NCI-H2227 (cell line): ENCODE results near the gene TTC21A.

Source experiments
- DNase-seq: peaks from one replicate; lab custom pipeline; 2025; ENCODE audit not compliant: unreplicated experiment; lab: John Stamatoyannopoulos, UW

TTC21A gene

GRCh38 chr3:39097716-39098472, 9.6 kb upstream of the TTC21A start:
- DNase-seq: no peak

- no peak for DNase-seq
These were observed 8.9 kb upstream of the TTC21A start for GRCh38 chr3:39098473-39099000.

DNA sequence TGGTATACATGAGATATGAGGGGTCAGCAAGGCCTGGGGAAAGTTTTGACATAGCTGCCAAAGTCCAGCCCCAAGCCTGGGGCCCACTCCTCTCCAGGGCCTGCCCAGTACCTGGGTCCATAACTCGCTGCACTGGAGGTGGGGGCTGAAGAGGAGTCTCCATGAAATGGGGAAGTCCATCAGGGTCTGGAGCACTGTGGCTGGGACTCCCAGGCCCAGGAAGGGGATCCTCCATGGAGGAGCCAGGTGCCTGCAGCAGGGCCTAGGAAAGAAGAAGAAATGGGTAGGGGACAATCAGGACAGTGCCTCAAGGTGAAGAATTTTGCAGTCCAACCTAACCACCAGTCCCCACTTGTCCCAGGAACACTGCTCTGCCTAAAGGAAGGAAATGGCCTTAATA, 8.2 kb upstream of the TTC21A start:
- DNase-seq: no peak

- DNase-seq: no peak
These were observed 7.6 kb upstream of the TTC21A start for GRCh38 chr3:39099738-39100499.

GRCh38 chr3:39100500-39100886, 7.0 kb upstream of the TTC21A start:
- no peak for DNase-seq

GRCh38 chr3:39101022-39101689, 6.3 kb upstream of the TTC21A start:
- DNase-seq: peak; percentile 2

DNA sequence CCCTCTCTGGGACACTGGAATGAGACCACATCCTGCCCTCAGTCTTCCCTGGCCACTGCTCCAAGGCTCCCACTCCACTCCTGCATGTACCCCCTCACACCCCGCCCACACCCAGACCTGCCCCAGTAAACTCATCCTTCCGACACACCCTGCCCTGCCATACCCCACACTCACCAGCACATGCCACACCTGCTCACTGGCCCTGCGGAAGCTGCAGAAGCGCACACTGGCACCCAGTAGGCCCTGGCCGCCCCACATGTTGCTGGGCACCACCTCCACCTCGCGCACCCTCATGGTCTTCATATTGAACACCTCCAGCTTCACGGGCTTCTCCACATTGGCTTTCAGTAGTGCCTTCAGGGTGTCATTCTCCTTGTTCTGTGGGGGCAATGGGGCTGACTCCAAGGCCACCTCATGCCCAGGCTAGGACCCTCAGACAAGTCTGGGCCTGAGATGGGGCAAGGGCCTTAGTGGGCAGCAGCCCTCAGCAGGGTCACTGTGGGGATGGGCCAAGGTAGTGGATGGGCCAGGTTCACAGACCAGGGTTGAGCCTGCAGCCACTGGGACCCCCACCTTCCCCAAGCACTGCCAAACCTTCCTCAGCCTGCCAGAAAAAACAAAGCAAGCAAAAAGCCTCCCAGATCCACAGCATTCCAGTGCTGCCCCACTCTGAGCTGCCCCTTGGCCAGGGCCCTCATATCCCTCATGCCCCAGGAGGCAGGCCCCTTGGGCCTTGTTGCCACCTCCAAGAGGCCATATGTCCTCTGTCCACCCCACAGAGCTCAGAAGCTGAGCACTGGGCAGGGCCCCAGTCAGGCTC, 4.8 kb upstream of the TTC21A start:
- DNase-seq: no peak

- DNase-seq: no peak
These were observed 4.2 kb upstream of the TTC21A start for GRCh38 chr3:39103324-39103693.

DNA sequence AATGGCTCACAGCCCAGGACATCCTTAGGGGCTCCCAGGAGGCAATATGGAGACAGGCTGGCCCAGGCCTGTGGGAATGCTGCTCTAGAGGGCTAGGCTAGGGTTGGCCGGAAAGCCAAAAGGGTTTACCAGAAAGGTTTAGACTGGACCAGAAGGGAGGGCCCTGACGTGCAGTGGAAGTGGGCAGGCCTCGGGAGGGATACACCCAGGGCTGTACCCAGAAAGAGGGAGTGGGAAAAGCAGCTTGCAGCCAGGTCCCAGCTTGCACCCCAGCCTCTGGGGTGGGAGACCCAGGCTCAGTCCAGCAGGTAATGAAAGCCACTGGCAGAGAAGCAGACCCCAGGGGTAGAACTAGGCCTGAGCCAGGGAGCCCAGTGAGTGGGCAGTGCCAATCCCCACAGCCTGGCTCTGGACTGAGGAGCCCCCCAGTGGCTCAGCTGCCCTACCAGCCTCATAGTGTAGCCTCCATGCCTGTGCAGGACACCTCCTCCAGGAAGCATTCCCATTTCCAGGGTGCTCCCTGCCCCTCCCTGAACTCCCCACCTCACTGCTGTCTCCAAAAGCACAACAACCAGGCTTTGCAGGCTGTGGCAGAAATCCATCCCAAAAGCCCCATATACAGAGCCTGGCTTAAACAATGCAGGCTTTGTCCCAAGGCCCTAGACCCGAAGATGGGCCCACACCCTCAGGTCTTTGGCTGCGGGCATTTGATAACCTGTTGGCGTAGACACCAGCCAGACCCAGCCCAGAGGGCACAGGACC, 3.5 kb upstream of the TTC21A start:
- DNase-seq: no peak

DNA sequence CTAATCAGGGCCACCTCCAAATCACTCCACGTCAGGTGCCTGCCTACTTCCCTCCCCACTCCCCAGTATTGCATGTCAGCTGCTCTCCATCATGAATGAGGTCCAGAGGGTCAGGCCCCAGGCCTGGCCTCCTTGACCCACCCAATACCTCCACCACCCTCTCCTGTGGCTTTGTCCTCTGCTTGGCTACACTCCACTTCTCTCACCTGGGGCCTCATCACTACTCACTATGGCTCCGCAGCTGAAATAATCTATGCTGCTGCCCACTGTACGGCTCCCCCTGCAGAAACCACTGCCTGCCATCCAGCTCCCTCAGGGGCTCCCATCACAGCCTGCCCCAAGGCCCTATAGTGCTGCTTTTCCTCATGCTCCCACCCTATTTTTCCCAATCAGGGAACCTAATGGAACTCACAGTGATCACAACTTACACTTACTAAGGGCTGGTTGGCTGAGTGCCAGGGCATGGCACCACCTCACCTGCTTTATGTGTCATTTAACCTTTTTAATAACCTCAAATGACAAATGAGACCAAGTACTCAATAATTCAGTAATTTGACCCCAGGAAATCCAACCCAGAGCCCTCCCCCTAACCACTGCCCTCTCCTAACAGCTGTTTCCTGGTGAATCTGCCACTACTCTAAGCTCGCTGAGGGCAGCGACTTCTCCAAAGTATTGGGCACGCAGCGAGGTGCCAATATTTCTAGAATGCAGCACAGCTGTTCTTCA, 2.4 kb upstream of the TTC21A start:
- DNase-seq: no peak

DNA sequence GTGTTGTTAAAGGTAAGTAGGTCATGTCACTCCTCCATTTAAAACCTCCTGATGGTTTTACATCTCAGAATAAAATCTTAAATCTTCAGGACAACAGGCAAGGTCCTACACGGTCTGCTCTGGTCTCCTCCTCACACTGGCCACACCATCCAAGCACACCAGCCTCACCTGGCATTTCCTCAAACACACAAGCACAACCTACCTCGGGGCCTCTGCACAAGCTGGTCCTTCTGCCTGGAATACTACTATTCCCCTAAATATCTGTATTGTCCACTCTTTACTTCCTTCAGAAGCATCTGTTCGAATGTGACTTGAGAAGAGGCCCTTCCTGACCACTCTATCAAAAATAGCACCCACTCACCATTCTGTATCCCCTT, 1.8 kb upstream of the TTC21A start:
- DNase-seq: no peak

DNA sequence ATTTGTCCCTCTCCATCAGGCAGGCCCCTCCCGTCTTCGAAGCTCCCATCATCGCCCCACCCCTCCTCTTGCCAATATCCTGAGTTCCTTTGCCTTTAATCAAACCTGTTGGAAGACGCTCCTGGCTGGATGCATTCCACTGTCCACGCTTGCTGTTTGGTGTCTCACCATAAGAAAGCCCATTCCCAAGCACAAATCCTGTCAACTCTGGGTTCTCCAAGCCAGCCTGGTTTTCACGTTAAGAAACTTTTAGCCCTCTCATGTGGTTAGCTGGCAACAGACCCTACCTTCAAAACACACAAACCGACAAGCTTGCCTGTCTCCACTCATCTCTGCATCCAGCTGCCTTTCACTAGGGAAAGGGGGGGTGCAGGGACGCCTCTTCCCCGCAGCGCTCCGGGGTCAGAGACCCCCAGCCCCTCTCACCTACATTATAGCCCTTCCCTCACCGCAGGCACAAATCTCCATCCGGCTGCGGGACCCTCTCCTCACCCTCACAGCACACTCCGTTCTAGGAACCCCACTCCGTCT, 1.1 kb upstream of the TTC21A start:
- peak; percentile 11 for DNase-seq

DNA sequence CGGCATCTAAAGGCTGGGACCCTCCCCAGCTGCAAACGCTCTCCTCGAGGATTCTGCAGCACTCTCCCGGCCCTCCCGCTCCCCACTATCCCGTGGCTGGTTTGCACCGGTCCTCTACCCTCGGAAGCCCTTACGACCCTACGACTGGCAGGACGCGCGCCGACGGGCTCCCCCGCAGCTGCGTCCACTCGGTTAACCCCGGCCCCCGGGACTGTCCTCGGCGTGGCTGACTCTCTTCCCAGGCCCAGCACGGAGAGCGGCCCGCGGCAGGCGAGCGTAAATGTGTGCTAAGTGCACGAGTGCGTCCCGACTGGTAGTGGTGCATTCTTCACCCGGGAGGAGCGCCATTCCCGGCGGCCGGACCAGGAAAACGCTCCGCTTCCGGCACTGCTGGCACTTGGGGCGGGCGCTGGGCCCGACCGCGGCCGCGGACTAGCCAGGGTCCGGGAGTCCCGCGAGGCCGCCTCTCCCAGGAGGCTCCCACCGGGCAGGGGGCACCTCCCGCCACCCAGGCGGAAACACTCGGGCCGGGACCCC, 561 bp upstream of the TTC21A start:
- DNase-seq: peak; percentile 38

DNA sequence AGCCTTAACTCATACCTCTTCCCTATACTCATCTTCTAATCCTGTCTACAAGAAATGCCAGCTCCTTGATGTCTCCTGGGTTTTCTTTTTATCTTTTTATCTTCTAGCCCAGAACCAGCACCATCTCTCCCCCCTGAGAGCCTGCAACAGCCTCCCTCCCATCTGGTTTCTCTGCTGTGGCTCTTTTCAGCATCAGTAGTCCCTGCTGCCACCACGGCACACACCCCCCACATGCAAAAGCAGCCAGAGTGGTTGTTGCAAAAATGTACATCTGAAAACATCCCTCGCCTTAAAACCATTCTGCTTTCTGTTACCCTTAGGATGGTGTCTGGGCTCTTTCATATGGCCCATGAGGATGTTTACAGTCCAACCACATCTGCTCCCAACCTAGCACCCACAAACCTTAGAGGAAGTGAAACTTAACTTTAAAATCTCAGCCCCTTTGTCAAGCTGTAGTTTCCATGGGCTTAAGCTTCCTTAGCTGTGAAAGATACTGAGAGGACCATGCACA, 775 bp downstream of the TTC21A start:
- no peak for DNase-seq

DNA sequence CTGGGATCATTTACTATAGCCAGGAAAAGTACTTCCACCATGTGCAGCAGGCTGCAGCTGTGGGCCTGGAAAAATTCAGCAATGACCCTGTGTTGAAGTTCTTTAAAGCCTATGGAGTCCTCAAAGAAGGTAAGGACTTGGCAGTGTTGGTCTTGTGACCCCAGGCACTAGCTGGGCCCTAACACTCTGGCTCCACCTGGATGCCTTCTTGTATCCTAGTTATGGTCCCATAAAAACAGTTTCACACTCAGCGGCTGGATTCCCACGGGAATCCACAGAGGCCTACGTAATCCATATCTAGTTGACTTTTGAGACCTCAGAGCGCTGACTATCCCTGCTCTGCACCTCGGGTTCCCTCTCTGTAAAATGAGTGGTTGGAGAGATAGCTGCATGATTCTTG, 1.6 kb downstream of the TTC21A start:
- no peak for DNase-seq

DNA sequence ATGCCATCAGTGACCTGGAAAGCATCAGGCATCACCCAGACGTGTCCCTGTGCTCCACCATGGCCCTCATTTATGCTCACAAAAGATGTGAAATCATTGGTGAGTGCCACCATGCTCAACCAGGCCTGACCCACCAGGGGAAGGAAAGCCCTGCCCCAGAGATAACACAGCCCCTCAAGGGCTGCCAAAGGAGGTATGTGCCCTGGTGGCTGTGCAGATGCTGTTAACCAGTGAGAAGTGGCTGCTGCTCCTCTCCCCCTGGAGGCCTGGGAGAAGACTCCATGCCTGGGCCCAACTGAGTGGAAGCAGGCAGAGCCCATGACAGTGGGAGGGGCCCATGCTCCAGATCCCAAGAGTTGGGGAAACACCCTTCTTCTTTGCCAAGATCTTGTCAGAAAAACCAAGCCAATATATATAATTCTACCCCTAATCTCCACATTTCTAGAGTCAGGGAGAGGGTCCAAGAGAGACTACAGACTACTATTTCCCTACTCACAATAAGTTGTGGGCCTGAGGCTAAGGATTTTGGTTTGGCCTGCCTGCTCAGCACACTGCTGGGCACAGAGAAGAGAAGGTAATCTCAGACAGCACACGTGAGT, 2.7 kb downstream of the TTC21A start:
- no peak for DNase-seq

- no peak for DNase-seq
These were observed 4.6 kb downstream of the TTC21A start for GRCh38 chr3:39112113-39112512.

DNA sequence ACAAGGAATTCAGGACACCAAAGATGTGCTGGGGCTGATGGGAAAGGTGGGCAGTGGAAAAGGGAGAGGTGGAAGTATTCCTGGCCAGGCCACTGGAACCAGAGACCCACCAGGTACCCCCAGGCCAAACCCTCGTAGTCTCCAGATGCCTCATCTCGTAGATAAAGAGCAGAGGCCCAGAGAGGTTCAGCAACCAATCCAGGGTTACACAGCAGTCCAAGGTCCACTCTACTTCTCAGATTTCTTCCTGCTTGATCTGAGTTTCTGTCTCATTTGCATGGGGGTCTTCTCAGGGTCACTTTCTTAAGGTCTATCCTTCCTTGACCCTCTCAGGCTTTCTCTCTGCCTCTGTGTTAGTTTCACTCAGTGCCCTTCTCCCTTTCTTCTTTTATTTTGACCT, 5.1 kb downstream of the TTC21A start:
- DNase-seq: no peak

DNA sequence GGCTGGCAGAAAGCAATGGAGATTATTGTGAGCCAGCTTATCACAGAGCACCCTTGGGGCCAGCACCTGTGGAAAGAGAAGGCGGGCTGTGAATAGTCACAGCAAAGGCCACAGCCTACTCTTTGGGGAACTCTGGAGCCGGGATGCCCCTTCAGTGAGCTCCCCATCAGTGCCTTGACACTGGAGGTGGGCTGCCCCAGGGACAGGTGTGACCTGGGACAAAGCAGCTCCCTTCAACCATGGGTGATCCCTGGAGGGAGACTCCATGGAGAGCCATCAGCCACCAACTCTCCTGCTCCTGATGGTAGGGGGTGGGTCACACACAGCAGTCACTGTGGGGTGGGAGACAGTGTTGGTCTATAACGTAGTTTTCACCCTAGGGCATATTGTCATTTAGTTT, 5.8 kb downstream of the TTC21A start:
- no peak for DNase-seq
